Neural progenitor cell (in vitro differentiated cells): ENCODE results near the gene ZNF813.

Source experiments
- EZH2 ChIP-seq: fragments of 200-600 bp; sonication (generic); IDR thresholded peaks from 2 replicates; pipeline ENCODE4 v1.6.1; 2017; ENCODE audit warnings: antibody characterized with exemption, mild to moderate bottlenecking, moderate library complexity
- EZH2phosphoT487 ChIP-seq: fragments of 200-600 bp; sonication (generic); IDR thresholded peaks from 2 replicates; pipeline ENCODE4 v1.6.1; 2017; ENCODE audit warnings: antibody characterized with exemption
- TF ChIP-seq, protein P1 (sequence below): fragments of 200-600 bp; sonication (generic); IDR thresholded peaks from 2 replicates; pipeline ENCODE4 v1.5.1; 2017; ENCODE audit warnings: antibody characterized with exemption, mild to moderate bottlenecking

DNA sequence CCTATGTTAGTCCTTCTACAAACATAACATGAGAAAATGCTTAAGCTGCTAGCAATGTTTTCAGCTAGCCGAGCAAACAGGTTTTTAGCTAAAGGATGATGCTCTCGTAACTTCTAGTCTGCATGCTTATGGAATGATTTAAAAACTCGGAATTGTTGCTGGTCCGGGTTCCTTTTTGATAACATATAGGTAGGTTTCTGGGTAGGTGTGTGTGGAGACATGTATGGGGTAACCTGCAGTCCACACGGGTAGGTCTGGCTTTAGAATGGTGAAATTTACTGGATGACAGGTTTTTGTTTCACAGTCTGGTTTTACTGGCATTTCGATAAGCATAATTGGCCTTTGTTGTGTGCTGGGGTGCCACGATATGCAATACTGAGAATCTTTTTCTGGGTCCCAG lies 4.4 kb downstream of the ZNF813 start:
- TF ChIP-seq, protein P1, sequence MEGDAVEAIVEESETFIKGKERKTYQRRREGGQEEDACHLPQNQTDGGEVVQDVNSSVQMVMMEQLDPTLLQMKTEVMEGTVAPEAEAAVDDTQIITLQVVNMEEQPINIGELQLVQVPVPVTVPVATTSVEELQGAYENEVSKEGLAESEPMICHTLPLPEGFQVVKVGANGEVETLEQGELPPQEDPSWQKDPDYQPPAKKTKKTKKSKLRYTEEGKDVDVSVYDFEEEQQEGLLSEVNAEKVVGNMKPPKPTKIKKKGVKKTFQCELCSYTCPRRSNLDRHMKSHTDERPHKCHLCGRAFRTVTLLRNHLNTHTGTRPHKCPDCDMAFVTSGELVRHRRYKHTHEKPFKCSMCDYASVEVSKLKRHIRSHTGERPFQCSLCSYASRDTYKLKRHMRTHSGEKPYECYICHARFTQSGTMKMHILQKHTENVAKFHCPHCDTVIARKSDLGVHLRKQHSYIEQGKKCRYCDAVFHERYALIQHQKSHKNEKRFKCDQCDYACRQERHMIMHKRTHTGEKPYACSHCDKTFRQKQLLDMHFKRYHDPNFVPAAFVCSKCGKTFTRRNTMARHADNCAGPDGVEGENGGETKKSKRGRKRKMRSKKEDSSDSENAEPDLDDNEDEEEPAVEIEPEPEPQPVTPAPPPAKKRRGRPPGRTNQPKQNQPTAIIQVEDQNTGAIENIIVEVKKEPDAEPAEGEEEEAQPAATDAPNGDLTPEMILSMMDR = no peak
- no peak for TF ChIP-seq EZH2
- TF ChIP-seq EZH2phosphoT487 = no peak
